SK-N-SH treated with all-trans-retinoic acid at 6 μM for 48 hours (cell line): Measurements from ENCODE around the gene PAMR1.

ENCODE experiments used
- ATAC-seq: fragments of 200-7000 bp; cut with Tn5 transposase; 3 replicates; pipeline ENCODE4 v1.9.1; 2020; ENCODE audit warnings: mild to moderate bottlenecking, moderate library complexity
- ARNTL ChIP-seq: fragments of 450-650 bp; formaldehyde crosslinking; IDR thresholded peaks from 2 replicates; pipeline ENCODE4 v1.5.0; 2020; ENCODE audit warnings: low read depth, mild to moderate bottlenecking, moderate library complexity, borderline replicate concordance
- CREB5 ChIP-seq: fragments of 250-450 bp; sonication (Bioruptor Pico); IDR thresholded peaks from 2 replicates; pipeline ENCODE4 v1.5.1; 2020; ENCODE audit warnings: low read depth, mild to moderate bottlenecking, moderate library complexity
- ESRRG ChIP-seq: fragments of 250-450 bp; sonication (Bioruptor Pico); IDR thresholded peaks from 2 replicates; pipeline ENCODE4 v1.6.1; 2021; ENCODE audit warnings: mild to moderate bottlenecking
- GLIS3 ChIP-seq: fragments of 250-450 bp; sonication (Bioruptor Pico); IDR thresholded peaks from 2 replicates; pipeline ENCODE4 v1.5.0; 2020; ENCODE audit warnings: mild to moderate bottlenecking, moderate library complexity
- ISL1 ChIP-seq: fragments of 250-450 bp; sonication (Bioruptor Pico); IDR thresholded peaks from 2 replicates; pipeline ENCODE4 v2.1.2; 2022; ENCODE audit warnings: mild to moderate bottlenecking, moderate library complexity
- OSR1 ChIP-seq: fragments of 250-450 bp; sonication (Bioruptor Pico); IDR thresholded peaks from 2 replicates; pipeline ENCODE4 v1.8.0; 2022; ENCODE audit warnings: moderate library complexity, mild to moderate bottlenecking, inconsistent platforms
- POU6F1 ChIP-seq: fragments of 250-450 bp; sonication (Bioruptor Pico); IDR thresholded peaks from 2 replicates; pipeline ENCODE4 v1.8.0; 2021; ENCODE audit warnings: low read depth, mild to moderate bottlenecking, moderate library complexity, borderline replicate concordance
- PPARA ChIP-seq: fragments of 250-450 bp; sonication (Bioruptor Pico); IDR thresholded peaks from 2 replicates; pipeline ENCODE4 v1.5.0; 2020; ENCODE audit warnings: mild to moderate bottlenecking, borderline replicate concordance
- RARB ChIP-seq: fragments of 250-450 bp; sonication (Bioruptor Pico); IDR thresholded peaks from 2 replicates; pipeline ENCODE4 v1.8.0; 2021; ENCODE audit warnings: mild to moderate bottlenecking, moderate library complexity
- SNAI2 ChIP-seq: fragments of 250-450 bp; sonication (Bioruptor Pico); IDR thresholded peaks from 2 replicates; pipeline ENCODE4 v1.5.0; 2020; ENCODE audit warnings: mild to moderate bottlenecking, moderate library complexity
- TOX ChIP-seq: fragments of 250-450 bp; sonication (Bioruptor Pico); IDR thresholded peaks from 2 replicates; pipeline ENCODE4 v1.8.0; 2021; ENCODE audit warnings: mild to moderate bottlenecking, moderate library complexity, borderline replicate concordance
- TSHZ2 ChIP-seq: fragments of 250-450 bp; sonication (Bioruptor Pico); IDR thresholded peaks from 2 replicates; pipeline ENCODE4 v1.5.0; 2020; ENCODE audit warnings: mild to moderate bottlenecking, moderate library complexity
- ZC3H10 ChIP-seq: fragments of 250-450 bp; sonication (Bioruptor Pico); IDR thresholded peaks from 2 replicates; pipeline ENCODE4 v1.5.1; 2021; ENCODE audit warnings: mild to moderate bottlenecking, moderate library complexity
- ZFP3 ChIP-seq: fragments of 250-450 bp; sonication (Bioruptor Pico); IDR thresholded peaks from 2 replicates; pipeline ENCODE4 v1.5.0; 2020; ENCODE audit warnings: mild to moderate bottlenecking, moderate library complexity
- ZFP30 ChIP-seq: fragments of 450-650 bp; formaldehyde crosslinking; IDR thresholded peaks from 2 replicates; pipeline ENCODE4 v1.5.0; 2022; ENCODE audit warnings: mild to moderate bottlenecking, moderate library complexity
- ZNF565 ChIP-seq: fragments of 450-650 bp; formaldehyde crosslinking; conservative IDR thresholded peaks from 2 replicates; pipeline ENCODE4 v1.5.0; 2020; ENCODE audit warnings: low read depth, mild to moderate bottlenecking, moderate library complexity
- ZNF70 ChIP-seq: fragments of 450-650 bp; formaldehyde crosslinking; IDR thresholded peaks from 2 replicates; pipeline ENCODE4 v1.5.0; 2020; ENCODE audit warnings: mild to moderate bottlenecking, moderate library complexity
- ZNF8 ChIP-seq: fragments of 450-650 bp; formaldehyde crosslinking; IDR thresholded peaks from 2 replicates; pipeline ENCODE4 v1.5.0; 2020; ENCODE audit warnings: mild to moderate bottlenecking, moderate library complexity
- TF ChIP-seq, protein P1 (sequence below): fragments of 250-450 bp; sonication (Bioruptor Pico); IDR thresholded peaks from 2 replicates; pipeline ENCODE4 v1.5.1; 2021; ENCODE audit warnings: mild to moderate bottlenecking, moderate library complexity
- TF ChIP-seq, protein P2 (sequence below): fragments of 250-450 bp; sonication (Bioruptor Pico); IDR thresholded peaks from 2 replicates; pipeline ENCODE4 v1.8.0; 2020; ENCODE audit warnings: mild to moderate bottlenecking, moderate library complexity, borderline replicate concordance

Gene PAMR1

DNA sequence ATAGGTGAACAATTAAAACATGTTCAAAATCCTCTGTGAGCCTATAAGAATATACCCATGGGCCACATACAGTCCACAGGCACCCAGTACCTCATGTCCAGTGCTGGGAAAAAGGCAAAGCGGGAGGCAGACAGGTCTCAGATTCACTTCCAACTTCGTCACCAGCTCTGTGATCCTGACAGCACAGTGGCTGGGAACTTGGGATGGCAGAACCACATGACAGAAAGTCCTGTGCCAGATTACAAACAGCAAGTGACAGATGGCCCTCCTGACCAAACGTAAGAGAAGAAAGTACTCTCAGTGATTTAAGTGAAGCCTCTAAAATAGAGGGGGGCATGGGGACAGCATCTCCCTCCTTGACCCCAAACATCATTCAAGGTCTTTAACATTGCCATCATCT is 111.8 kb downstream of the PAMR1 start:
- TF ChIP-seq ZNF565 (CRISPR knock-in tag) (no peak), CREB5 (CRISPR knock-in tag) (no peak), ISL1 (no peak), POU6F1 (CRISPR knock-in tag) (no peak), RARB (no peak), SNAI2 (no peak), TOX (CRISPR knock-in tag) (no peak), PPARA (CRISPR knock-in tag) (no peak), OSR1 (CRISPR knock-in tag) (no peak), ARNTL (CRISPR knock-in tag) (no peak), ZFP30 (no peak), ZNF70 (CRISPR knock-in tag) (no peak), GLIS3 (CRISPR knock-in tag) (no peak), TSHZ2 (CRISPR knock-in tag) (no peak)
- TF ChIP-seq, protein P1, sequence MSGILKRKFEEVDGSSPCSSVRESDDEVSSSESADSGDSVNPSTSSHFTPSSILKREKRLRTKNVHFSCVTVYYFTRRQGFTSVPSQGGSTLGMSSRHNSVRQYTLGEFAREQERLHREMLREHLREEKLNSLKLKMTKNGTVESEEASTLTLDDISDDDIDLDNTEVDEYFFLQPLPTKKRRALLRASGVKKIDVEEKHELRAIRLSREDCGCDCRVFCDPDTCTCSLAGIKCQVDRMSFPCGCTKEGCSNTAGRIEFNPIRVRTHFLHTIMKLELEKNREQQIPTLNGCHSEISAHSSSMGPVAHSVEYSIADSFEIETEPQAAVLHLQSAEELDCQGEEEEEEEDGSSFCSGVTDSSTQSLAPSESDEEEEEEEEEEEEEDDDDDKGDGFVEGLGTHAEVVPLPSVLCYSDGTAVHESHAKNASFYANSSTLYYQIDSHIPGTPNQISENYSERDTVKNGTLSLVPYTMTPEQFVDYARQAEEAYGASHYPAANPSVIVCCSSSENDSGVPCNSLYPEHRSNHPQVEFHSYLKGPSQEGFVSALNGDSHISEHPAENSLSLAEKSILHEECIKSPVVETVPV (CRISPR knock-in tag), result no peak
- ATAC-seq, result no peak

DNA sequence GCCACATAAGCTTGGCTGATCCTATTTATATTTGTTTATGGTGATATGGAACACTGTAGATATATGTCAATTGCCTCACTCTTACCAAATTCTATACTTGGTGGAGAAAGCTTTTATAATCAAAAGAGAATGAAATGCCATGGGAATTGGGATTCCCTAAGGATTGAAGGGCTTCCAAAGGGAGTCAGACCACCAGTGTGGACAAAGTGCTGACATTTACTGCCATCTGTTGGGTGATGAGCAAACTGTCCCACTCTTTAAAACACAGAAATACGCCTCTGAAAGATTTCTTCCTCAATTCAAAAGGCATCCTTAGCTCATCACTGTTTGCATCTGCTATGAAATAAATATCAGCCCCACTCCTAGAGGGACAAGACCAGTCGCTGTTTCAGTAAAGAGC is 113.1 kb downstream of the PAMR1 start:
- TF ChIP-seq PPARA (CRISPR knock-in tag) (no peak), ZNF8 (CRISPR knock-in tag) (no peak), ZC3H10 (no peak), TSHZ2 (CRISPR knock-in tag) (no peak), ZNF70 (CRISPR knock-in tag) (no peak), ESRRG (CRISPR knock-in tag) (no peak), ZFP3 (CRISPR knock-in tag) (no peak)
- TF ChIP-seq, protein P2, sequence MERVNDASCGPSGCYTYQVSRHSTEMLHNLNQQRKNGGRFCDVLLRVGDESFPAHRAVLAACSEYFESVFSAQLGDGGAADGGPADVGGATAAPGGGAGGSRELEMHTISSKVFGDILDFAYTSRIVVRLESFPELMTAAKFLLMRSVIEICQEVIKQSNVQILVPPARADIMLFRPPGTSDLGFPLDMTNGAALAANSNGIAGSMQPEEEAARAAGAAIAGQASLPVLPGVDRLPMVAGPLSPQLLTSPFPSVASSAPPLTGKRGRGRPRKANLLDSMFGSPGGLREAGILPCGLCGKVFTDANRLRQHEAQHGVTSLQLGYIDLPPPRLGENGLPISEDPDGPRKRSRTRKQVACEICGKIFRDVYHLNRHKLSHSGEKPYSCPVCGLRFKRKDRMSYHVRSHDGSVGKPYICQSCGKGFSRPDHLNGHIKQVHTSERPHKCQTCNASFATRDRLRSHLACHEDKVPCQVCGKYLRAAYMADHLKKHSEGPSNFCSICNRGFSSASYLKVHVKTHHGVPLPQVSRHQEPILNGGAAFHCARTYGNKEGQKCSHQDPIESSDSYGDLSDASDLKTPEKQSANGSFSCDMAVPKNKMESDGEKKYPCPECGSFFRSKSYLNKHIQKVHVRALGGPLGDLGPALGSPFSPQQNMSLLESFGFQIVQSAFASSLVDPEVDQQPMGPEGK (CRISPR knock-in tag), result no peak
- ATAC-seq, result peak; percentile 68; the same call in 2 of the 3 replicates
